GM12878 (cell line): ENCODE measurements around the gene KRT32.

Experiments used
- PAX5 ChIP-seq: IDR thresholded peaks from 2 replicates; pipeline ENCODE4 v1.6.1; 2011; ENCODE audit warnings: low read depth, low read length, borderline replicate concordance
- POLR2AphosphoS5 ChIP-seq: IDR thresholded peaks from 2 replicates; pipeline ENCODE4 v1.6.1; 2011; ENCODE audit warnings: mild to moderate bottlenecking, low read length, inconsistent platforms
- TCF7 ChIP-seq: IDR thresholded peaks from 2 replicates; pipeline ENCODE4 v1.6.1; 2014; ENCODE audit warnings: antibody characterized with exemption, borderline replicate concordance
- YY1 ChIP-seq: IDR thresholded peaks from 2 replicates; pipeline ENCODE4 v1.6.1; 2011; ENCODE audit warnings: low read depth, mild to moderate bottlenecking, low read length

DNA sequence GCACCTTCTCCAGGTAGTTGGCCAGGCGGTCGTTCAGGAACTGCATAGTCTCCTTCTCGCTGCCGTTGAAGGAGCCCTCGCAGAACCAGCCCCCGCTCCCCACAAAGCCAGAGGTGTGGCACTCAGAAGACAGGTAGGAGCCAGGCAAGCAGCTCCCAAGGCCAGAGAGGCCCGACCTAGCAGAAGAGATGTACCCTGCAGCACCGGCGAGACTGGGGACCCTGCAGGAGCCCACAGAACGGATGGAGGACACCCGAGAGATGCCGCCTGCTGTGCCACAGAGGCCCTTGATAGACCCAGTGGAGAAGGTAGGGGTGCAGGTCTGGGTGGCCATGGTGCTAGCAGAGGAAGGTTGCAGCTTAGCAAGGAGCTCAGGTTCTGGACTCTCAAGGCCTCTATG lies 22.3 kb upstream of the KRT32 start, which contains the start of gene KRT36:
- TF ChIP-seq POLR2AphosphoS5 (no peak), TCF7 (no peak), YY1 (no peak), PAX5 (no peak)
